HFFc6 (cell line): ENCODE data around the gene SMYD3. TPM values are rescaled to one million over a fixed set of nuclear protein-coding genes. Genes with fewer than 3 reads are reported as not detected.
"Not testable (repeated sequence)": the region's sequence is repeated elsewhere in the genome, so short reads cannot be mapped to it uniquely, and the experiment has no call there.

Source experiments
- DNase-seq: peaks from one replicate; pipeline ENCODE4 v3.0.0-alpha.2; 2018
- H3K27ac Mint-ChIP-seq: 2 replicates; pipeline ENCODE4 v1.8.0; 2020; ENCODE audit warnings: mild to moderate bottlenecking, mixed read lengths
- H3K27me3 Mint-ChIP-seq: 2 replicates; pipeline ENCODE4 v1.8.0; 2021; ENCODE audit warnings: mild to moderate bottlenecking, moderate library complexity, mixed read lengths; ENCODE audit not compliant: insufficient read depth
- H3K36me3 Mint-ChIP-seq: 2 replicates; pipeline ENCODE4 v1.8.0; 2021; ENCODE audit warnings: low read depth, mixed read lengths
- H3K4me1 Mint-ChIP-seq: 2 replicates; pipeline ENCODE4 v1.8.0; 2020; ENCODE audit warnings: low read depth, mixed read lengths
- H3K4me3 Mint-ChIP-seq: 2 replicates; pipeline ENCODE4 v1.8.0; 2020; ENCODE audit warnings: mild to moderate bottlenecking, moderate library complexity, mixed read lengths
- H3K9me3 Mint-ChIP-seq: 2 replicates; pipeline ENCODE4 v1.8.0; 2020; ENCODE audit warnings: mild to moderate bottlenecking, mixed read lengths
- total RNA-seq, 6 experiments: library from RNA; stranded (reverse); fragmentation: NEBNext Ultra II Directional; extraction: Animal tissue kit (Norgen Biotek cat#: 25700); gene quantifications; 2 replicates in 1 of 6; 3 replicates in 5 of 6; pipeline ENCODE4 v1.2.3, GENCODE V29; 2021
- TF ChIP-seq, protein P1 (sequence below): fragments of 200-600 bp; sonication (generic); IDR thresholded peaks from 2 replicates; pipeline ENCODE4 v1.5.0; 2021; ENCODE audit warnings: antibody characterized with exemption, mild to moderate bottlenecking

Gene SMYD3
- total RNA-seq, 6 experiments from 2014 or later, result 28.4 to 37.9 (median 31.2) TPM

DNA sequence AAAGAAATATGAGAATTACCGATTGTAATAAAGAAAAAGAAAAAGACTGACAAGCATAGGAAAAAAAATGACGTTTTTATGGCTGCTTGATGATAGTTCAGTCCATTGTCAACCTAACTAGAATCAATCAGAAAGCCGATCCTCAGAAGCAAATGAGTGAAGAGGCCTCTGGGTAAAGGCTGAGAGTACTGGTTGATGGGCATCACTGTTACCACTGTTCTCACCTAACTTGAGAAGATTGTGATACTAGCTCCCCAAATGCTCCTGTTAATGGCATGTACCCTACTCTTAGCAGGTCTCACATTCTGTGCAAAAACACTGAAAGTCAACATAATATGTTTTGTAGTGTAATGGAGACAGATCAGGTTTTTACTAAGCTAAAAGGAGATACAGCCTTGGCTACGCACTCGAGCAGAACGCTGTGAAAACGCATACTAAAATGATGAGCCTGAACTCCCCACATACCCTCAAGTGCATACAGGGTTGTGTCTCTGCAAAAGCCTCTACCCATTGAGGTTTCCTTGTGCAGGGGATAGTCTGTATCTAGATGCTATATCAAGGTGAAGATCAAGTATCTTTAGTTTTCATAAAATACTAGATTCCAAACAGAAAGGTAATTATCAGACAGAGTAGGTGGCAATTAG, 554.6 kb downstream of the SMYD3 start:
- DNase-seq, result no peak
- H3K4me3 Mint-ChIP-seq, result peak overlapping the region; percentile 87; the same call in 1 of the 2 replicates
- H3K27ac Mint-ChIP-seq, result peak overlapping the region; percentile 65; the same call in 1 of the 2 replicates
- H3K9me3 Mint-ChIP-seq, result no peaks in the 10 kb centered on the region
- TF ChIP-seq, protein P1, sequence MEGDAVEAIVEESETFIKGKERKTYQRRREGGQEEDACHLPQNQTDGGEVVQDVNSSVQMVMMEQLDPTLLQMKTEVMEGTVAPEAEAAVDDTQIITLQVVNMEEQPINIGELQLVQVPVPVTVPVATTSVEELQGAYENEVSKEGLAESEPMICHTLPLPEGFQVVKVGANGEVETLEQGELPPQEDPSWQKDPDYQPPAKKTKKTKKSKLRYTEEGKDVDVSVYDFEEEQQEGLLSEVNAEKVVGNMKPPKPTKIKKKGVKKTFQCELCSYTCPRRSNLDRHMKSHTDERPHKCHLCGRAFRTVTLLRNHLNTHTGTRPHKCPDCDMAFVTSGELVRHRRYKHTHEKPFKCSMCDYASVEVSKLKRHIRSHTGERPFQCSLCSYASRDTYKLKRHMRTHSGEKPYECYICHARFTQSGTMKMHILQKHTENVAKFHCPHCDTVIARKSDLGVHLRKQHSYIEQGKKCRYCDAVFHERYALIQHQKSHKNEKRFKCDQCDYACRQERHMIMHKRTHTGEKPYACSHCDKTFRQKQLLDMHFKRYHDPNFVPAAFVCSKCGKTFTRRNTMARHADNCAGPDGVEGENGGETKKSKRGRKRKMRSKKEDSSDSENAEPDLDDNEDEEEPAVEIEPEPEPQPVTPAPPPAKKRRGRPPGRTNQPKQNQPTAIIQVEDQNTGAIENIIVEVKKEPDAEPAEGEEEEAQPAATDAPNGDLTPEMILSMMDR, result no peak
- no peaks in the 10 kb centered on the region; the same call in 1 of the 2 replicates for H3K27me3 Mint-ChIP-seq
- H3K4me1 Mint-ChIP-seq, result peaks cover 27% of the 10 kb centered on the region
- H3K36me3 Mint-ChIP-seq, result no peaks in the 10 kb centered on the region

DNA sequence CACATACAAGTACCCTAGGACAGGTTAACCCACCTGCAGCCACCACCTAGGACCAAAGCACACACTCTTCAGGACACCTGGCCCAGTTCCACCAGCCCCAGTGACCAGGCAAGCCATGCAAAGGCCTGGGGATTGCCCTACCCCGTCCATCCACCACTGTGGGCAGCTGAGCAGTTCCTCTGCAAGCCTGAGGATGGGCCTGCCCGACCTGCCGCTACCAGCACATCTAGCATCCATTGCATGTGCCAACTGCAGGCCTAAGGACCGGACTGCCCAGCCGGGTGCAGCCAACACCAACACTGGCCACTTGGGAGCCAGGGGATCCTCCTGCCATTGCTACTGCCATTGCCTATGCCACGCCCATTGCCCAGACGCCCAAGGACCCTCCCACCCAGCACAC, 558.3 kb downstream of the SMYD3 start:
- H3K27me3 Mint-ChIP-seq, result peaks cover 2% of the 10 kb centered on the region
- peaks cover 15% of the 10 kb centered on the region for H3K4me1 Mint-ChIP-seq
- no peak overlapping the region for H3K4me3 Mint-ChIP-seq
- TF ChIP-seq, protein P1, result no peak
- no peak overlapping the region for H3K27ac Mint-ChIP-seq
- H3K9me3 Mint-ChIP-seq, result peaks cover 12% of the 10 kb centered on the region; the same call in 1 of the 2 replicates
- peaks cover 24% of the 10 kb centered on the region for H3K36me3 Mint-ChIP-seq
- no peak for DNase-seq

DNA sequence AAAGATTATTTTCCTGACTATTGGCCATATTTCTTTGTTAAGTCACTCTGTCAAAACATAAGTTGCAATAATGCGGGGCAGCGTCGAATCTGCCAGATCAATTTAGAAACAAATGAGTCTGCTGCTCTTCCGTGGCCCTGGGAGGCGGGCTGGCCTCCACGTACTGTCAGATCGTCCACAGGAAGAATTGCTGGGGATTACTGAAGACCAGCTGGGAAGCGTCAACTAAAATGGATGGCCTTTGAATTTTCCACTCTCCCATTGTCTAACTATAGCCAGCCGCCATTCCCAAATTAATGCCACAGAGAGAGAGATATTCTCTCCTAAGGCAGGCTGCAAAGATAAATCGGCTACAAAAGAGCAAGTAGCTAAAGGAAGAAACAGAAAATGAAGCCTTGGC, 560.2 kb downstream of the SMYD3 start:
- Mint-ChIP-seq H3K27me3 (peaks cover 2% of the 10 kb centered on the region), H3K4me3 (no peak overlapping the region), H3K27ac (no peak overlapping the region), H3K36me3 (peaks cover 24% of the 10 kb centered on the region), H3K9me3 (peaks cover 12% of the 10 kb centered on the region; the same call in 1 of the 2 replicates), H3K4me1 (peaks cover 5% of the 10 kb centered on the region; the same call in 1 of the 2 replicates)
- TF ChIP-seq, protein P1, result no peak
- DNase-seq, result no peak

DNA sequence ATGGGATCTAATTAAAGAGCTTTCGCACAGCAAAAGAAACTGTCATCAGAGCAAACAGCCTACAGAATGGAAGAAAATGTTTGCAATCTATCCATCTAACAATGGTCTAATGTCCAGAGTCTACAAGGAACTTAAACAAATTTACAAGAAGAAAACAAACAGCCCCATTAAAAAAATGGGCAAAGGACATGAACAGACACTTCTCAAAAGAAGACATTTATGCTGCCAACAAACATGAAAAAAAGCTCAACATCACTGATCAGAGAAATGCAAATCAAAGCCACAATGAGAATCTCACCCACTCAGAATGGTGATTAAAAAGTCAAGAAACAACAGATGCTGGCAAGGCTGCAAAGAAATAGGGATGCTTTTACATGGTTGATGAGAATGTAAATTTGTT, 561.9 kb downstream of the SMYD3 start:
- Mint-ChIP-seq H3K9me3 (peaks cover 12% of the 10 kb centered on the region; the same call in 1 of the 2 replicates), H3K36me3 (peaks cover 24% of the 10 kb centered on the region)
- not testable (repeated sequence) for H3K4me3 Mint-ChIP-seq, H3K27ac Mint-ChIP-seq, DNase-seq, H3K27me3 Mint-ChIP-seq, H3K4me1 Mint-ChIP-seq

DNA sequence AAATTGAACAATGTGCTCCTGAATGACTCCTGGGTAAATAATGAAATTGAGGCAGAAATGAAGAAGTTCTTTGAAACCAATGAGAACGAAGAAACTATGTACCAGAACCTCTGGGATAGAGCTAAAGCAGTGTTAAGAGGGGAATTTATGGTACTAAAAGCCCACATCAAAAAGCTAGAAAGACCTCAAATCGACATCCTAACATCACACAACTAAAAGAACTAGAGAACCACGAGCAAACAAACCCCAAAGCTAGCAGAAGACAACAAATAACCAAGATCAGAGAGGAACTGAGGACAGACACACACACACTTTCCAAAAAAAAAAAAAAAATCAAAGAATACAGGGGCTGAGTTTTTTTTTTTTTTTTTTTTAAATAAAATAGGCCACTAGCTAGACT, 564.2 kb downstream of the SMYD3 start:
- no peak overlapping the region for H3K4me3 Mint-ChIP-seq
- no peak for DNase-seq
- H3K27me3 Mint-ChIP-seq, result peaks cover 2% of the 10 kb centered on the region; the same call in 1 of the 2 replicates
- peaks cover under 1% of the 10 kb centered on the region; the same call in 1 of the 2 replicates for H3K4me1 Mint-ChIP-seq
- peaks cover 12% of the 10 kb centered on the region; the same call in 1 of the 2 replicates for H3K9me3 Mint-ChIP-seq
- TF ChIP-seq, protein P1, result no peak
- H3K36me3 Mint-ChIP-seq, result peaks cover 24% of the 10 kb centered on the region
- no peak overlapping the region for H3K27ac Mint-ChIP-seq

DNA sequence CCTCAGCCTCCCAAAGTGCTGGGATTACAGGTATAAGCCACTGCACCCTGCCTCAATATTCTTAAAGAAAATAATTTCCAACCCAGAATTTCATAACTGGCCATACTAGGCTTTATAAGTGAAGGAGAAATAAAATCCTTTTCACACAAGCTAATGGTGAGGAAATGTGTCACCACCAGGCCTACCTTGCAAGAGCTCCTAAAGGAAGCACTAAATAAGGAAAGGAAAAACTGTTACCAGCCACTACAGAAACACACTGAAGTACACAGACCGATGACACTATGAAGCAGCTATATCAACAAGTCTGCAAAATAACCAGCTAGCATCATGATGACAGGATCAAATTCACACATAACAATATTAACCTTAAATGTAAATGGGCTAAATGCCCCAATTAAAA, 565.3 kb downstream of the SMYD3 start:
- not testable (repeated sequence) for H3K27me3 Mint-ChIP-seq, DNase-seq, H3K27ac Mint-ChIP-seq, H3K4me1 Mint-ChIP-seq, H3K4me3 Mint-ChIP-seq
- Mint-ChIP-seq H3K9me3 (peaks cover 12% of the 10 kb centered on the region; the same call in 1 of the 2 replicates), H3K36me3 (peaks cover 24% of the 10 kb centered on the region)
